GM12873 (cell line): Measurements from ENCODE around the gene ATP2B2.

Source experiments
- CTCF ChIP-seq: IDR thresholded peaks from 2 replicates; pipeline ENCODE4 v1.5.1; 2012; ENCODE audit warnings: low read depth, mild to moderate bottlenecking, moderate library complexity, low read length, control low read depth; ENCODE audit not compliant: insufficient read depth; ENCODE audit errors: missing control alignments

The ATP2B2 gene

GRCh38 chr3:10328460-10329071, 176.8 kb downstream of the ATP2B2 start:
- TF ChIP-seq CTCF: no peak

GRCh38 chr3:10327592-10327991, 177.8 kb downstream of the ATP2B2 start:
- no peak for TF ChIP-seq CTCF

- TF ChIP-seq CTCF: peak; percentile 58
These were observed 183.1 kb downstream of the ATP2B2 start for GRCh38 chr3:10322352-10322710.

GRCh38 chr3:10321630-10322351, 183.6 kb downstream of the ATP2B2 start:
- no peak for TF ChIP-seq CTCF

GRCh38 chr3:10320320-10320677, 185.1 kb downstream of the ATP2B2 start:
- TF ChIP-seq CTCF: no peak

- no peak for TF ChIP-seq CTCF
These were observed 185.6 kb downstream of the ATP2B2 start for GRCh38 chr3:10319804-10320203.

- TF ChIP-seq CTCF: no peak
These were observed 186.1 kb downstream of the ATP2B2 start for GRCh38 chr3:10319251-10319650.
